Dermis microvascular lymphatic vessel endothelial cell (primary cell): ENCODE results near the gene TRMT10C. TPM values are rescaled to one million over a fixed set of nuclear protein-coding genes. Genes with fewer than 3 reads are reported as not detected.

Source experiments
- total RNA-seq: library from RNA; depleted of rRNA; stranded (reverse); fragments of >200 nt; gene quantifications from 2 replicates; pipeline ENCODE4 v1.2.1, GENCODE V29; 2014

TRMT10C gene
- total RNA-seq, 1 donor from 2014 or later: 26.3 TPM

Other genes starting within 250 kb of the TRMT10C start
- gene IMPG2, start 241.3 kb upstream of the TRMT10C start, total RNA-seq: 0.26 and 0.76 TPM in 2 replicates
- gene SENP7, start 48.7 kb upstream of the TRMT10C start, total RNA-seq: 8.1 and 13.9 TPM in 2 replicates
- 57.0 and 62.5 TPM in 2 replicates for gene PCNP, start 12.3 kb downstream of the TRMT10C start, total RNA-seq
- 15.9 and 17.3 TPM in 2 replicates for gene ZBTB11, start 115.3 kb downstream of the TRMT10C start, total RNA-seq
- 1,943 and 2,468 TPM in 2 replicates for gene RPL24, start 124.8 kb downstream of the TRMT10C start, total RNA-seq
- 6.1 and 6.8 TPM in 2 replicates for gene CEP97, start 162.7 kb downstream of the TRMT10C start, total RNA-seq
- 3.9 and 8.0 TPM in 2 replicates for gene NXPE3, start 217.3 kb downstream of the TRMT10C start, total RNA-seq